ENCODE data around the gene NBPF26. TPM values are rescaled to one million over a fixed set of nuclear protein-coding genes. Genes with fewer than 3 reads are reported as not detected.
"Not testable (repeated sequence)": the region's sequence is repeated elsewhere in the genome, so short reads cannot be mapped to it uniquely, and the experiment has no call there.

Gene NBPF26
- total RNA-seq: 0.36 TPM
- long read RNA-seq: 0 reads

DNA sequence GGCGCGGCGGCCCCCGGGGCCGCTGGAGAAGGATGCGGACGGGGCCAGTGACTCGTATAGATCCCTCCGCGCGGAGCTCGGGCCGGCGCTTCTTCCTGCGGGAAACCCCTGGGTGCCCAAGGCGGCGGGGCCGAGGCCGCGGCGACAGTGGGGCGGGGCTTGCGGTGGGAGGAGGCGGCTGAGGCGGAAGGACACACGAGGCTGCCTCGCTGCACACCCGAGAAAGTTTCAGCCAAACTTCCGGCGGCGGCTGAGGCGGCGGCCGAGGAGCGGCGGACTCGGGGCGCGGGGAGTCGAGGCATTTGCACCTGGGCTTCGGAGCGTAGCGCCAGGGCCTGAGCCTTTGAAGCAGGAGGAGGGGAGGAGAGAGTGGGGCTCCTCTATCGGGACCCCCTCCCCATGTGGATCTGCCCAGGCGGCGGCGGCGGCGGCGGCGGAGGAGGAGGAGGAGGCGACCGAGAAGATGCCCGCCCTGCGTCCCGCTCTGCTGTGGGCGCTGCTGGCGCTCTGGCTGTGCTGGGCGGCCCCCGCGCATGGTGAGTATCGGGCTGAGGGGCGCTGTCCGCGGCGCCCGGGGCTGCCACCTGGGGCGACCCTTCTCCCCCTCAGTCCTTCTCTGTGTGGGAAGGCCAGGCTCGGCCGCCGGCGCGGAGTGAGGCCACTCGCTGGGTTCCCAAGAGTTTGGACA lies at the start of gene NBPF26:
Gene NBPF26, plus strand, starts transcription at position 231 of the 688 bp plus-strand sequence.
- H3K27me3 ChIP-seq (ENCODE audit: low read depth); intact Hi-C loops (cut with micrococcal nuclease): not testable (repeated sequence)

DNA sequence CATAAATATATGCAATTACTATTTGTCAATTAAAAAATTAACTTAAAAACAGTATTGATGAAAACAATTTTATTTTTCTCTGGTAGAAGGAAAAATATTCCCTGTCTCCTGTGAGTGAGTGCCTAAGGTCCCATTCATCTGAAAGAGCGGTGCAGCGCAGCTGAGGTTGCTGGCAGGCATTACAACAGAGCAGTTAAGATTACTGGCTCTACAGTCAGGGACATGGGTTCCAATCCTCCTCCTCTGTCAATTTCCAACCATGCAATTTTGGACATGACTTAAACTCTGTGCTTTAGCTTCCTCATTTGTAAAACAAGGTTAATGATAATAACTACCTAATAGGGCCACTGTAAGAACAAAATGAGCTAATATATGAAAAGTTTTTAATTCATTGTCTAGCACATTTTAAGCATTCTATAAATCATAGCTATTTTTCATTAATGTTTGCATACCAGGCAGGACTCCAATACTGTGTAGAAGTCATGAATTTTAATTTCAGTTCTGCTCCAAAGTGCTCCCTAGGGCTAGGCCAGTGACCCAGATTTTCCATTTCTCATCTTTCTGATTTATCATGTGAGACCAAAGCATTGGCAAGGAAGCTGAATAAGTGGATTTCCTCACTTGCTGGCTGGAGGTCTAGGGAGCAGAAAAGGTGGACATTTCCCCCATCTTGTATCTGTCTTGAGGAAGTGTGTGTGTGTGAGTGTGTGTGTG lies 43.5 kb upstream of the NBPF26 start:
- H3K9me3 ChIP-seq (replicated peaks); H3K27me3 ChIP-seq (ENCODE audit: low read depth); H3K36me3 ChIP-seq; intact Hi-C loops (cut with micrococcal nuclease); H3K4me1 ChIP-seq; DNase-seq; H3K4me3 ChIP-seq; H3K27ac ChIP-seq (replicated peaks): not testable (repeated sequence)

More for the DNA sequence above, at the start of gene NBPF26:
- not testable (repeated sequence) for H3K9me3 ChIP-seq (replicated peaks); H3K4me3 ChIP-seq; H3K4me1 ChIP-seq; H3K36me3 ChIP-seq; DNase-seq; H3K27ac ChIP-seq (replicated peaks)

DNA sequence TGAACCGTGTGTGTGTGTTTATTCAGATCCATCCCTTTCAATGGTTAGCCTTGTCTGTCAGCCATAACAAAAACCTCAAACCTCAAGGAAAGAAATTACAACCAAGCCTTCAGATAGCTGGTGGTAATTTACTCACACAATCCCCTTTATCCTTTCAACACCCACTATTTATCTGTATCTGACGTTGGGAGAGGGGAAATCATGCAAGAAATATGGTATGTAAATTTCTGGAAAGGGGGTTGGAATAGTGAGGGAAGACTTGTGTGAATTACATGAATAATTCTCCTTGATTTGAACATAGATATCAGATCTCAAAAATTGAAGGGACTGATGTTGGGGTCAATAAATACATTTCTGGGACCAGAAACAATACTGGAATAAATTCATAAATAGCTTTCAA lies 42.8 kb upstream of the NBPF26 start:
- H3K36me3 ChIP-seq; H3K4me1 ChIP-seq; intact Hi-C loops (cut with micrococcal nuclease); H3K4me3 ChIP-seq; H3K27me3 ChIP-seq (ENCODE audit: low read depth); DNase-seq; H3K27ac ChIP-seq (replicated peaks); H3K9me3 ChIP-seq (replicated peaks): not testable (repeated sequence)

DNA sequence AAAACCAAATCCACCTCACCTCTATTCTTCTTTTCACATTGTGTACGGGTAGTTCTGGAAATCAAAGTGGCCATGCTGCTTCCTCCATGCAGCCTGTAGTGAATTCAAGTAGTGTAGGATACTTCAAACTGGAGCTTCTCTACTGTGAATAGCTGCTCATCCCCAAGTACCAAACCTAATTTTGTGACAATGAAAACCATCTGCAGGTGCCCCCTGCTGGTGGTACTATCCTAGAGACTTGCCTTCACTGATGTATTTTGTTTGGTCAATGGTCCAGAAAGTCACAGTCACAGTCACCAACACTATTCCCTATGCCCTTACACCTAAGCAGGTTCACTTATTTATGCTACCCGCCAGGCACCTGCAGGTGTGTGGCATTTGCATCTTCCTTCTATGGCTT lies 39.3 kb upstream of the NBPF26 start:
- H3K4me1 ChIP-seq; H3K4me3 ChIP-seq; H3K9me3 ChIP-seq (replicated peaks); DNase-seq; H3K27ac ChIP-seq (replicated peaks); H3K36me3 ChIP-seq; H3K27me3 ChIP-seq (ENCODE audit: low read depth); intact Hi-C loops (cut with micrococcal nuclease): not testable (repeated sequence)

DNA sequence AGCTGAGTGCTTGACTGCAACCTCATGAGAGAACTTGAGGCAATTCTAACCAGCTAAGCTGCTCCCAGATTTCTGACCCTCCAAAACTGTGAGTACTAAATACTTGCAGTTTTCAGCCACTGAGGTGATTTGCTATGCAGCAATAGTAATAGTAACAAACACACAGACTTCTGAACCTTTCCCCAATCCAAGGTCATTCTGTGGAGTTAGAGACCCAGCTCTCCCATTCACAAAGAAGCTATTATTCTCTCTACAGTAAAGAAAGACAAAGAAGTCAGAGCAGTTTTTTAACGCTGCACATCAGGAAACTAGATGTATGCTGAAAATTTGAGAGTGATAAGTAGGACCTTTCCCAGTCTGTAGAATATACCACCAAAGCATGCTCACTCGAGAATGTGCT lies 38.1 kb upstream of the NBPF26 start:
- H3K4me1 ChIP-seq; H3K4me3 ChIP-seq; DNase-seq; H3K27ac ChIP-seq (replicated peaks); H3K9me3 ChIP-seq (replicated peaks); H3K36me3 ChIP-seq; H3K27me3 ChIP-seq (ENCODE audit: low read depth); intact Hi-C loops (cut with micrococcal nuclease): not testable (repeated sequence)

DNA sequence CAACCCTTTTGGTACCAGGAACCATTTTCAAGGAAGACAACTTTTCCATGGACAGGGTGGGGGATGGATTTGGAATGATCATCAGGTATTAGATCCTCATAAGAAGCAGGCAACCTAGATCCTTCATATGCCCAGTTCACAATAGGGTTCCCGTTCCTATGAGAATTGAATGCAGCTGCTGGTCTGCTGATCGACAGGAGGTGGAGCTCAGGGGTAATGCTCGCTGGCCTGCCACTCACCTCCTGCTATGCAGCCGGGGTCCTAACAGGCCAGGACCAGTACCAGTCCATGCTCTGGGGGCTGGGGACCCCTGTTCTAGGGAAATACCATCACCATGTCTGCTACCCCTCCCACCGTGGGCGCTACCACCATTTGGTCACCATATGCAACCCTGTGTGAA lies 36.5 kb upstream of the NBPF26 start:
- H3K4me1 ChIP-seq; DNase-seq; intact Hi-C loops (cut with micrococcal nuclease): not testable (repeated sequence)

DNA sequence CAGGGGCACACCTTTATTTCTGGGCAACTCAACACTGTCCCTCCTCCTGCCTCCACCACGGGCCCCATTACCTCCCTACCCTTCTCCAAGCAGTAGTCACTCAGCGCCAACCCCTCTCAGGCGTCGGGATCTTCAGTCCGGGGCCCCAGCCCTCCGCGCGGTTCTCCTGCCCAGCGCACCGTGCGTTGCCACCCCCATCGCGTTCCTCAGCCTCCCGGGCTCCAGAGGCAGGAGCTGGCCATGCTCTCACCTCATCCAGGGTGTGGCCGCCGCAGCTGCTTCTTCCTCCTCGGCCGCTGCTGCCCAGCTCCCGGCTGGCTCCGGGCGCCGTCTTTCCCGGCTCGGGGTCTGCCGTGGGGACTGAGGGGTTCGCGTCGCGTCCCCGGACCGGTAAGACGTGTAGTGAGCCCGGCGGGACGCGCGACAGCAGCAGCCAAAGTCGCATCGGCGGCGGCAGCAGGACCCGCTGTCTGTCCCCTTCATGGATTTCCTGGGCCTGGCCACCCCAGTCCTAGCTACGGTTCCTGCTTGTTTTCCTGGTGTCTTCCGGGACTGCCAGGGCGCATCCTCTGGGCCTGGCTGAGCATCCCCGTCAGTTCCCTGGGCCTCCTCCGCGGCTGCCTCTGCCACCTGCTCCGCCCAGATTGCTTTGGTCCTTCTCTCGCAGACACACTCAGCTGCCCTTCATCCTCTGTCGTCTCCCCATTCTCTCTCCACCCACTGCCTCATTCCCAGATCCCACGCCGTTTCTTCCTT lies 22.8 kb upstream of the NBPF26 start:
- H3K9me3 ChIP-seq (replicated peaks); H3K4me1 ChIP-seq; DNase-seq; intact Hi-C loops (cut with micrococcal nuclease); H3K36me3 ChIP-seq; H3K27ac ChIP-seq (replicated peaks); H3K27me3 ChIP-seq (ENCODE audit: low read depth); H3K4me3 ChIP-seq: not testable (repeated sequence)

More for the DNA sequence above, 36.5 kb upstream of the NBPF26 start:
- not testable (repeated sequence) for H3K36me3 ChIP-seq; H3K27me3 ChIP-seq (ENCODE audit: low read depth); H3K9me3 ChIP-seq (replicated peaks); H3K27ac ChIP-seq (replicated peaks); H3K4me3 ChIP-seq

DNA sequence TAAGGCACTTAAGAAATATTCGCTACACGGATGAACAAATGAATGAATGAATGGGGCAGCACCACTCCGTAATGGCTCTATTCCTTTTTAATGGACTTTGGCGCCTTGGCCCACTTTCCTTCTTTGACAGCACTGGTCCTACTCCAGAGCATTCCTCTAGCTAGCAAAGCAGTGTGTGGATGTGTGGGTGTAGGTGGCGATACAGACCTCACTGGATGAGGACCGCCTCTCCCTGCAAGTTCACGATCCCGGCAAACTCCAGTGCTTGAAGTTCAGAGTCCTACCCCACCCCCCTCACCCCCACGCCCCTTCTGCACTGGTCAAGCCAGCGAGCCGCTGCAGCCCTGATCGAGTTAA lies 409 bp upstream of the NBPF26 start:
- H3K36me3 ChIP-seq; H3K9me3 ChIP-seq (replicated peaks); H3K4me3 ChIP-seq; H3K27me3 ChIP-seq (ENCODE audit: low read depth); DNase-seq; H3K27ac ChIP-seq (replicated peaks); intact Hi-C loops (cut with micrococcal nuclease); H3K4me1 ChIP-seq: not testable (repeated sequence)

DNA sequence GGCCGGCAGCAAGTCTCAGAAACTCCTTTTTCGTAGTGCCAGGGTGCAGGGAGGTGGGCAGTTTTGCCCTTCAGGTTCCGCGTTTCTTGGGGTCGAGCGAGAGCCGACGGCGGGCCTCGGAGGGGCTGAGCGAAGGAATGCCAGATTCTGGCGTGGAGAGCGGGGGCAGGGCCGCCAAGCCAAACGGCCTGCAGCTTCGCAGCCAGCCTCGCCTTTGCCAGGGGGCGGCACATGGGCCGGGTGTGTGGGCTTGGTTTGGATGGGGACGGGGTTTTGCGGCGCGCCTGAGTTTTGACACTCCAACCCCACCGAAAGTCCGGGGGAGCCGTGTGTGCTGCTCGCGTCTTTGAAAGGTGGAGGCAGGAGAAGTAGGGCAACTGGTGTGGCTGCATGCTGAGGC lies 762 bp downstream of the NBPF26 start:
- H3K27ac ChIP-seq (replicated peaks); H3K4me3 ChIP-seq; DNase-seq; H3K4me1 ChIP-seq; intact Hi-C loops (cut with micrococcal nuclease); H3K36me3 ChIP-seq; H3K9me3 ChIP-seq (replicated peaks); H3K27me3 ChIP-seq (ENCODE audit: low read depth): not testable (repeated sequence)

DNA sequence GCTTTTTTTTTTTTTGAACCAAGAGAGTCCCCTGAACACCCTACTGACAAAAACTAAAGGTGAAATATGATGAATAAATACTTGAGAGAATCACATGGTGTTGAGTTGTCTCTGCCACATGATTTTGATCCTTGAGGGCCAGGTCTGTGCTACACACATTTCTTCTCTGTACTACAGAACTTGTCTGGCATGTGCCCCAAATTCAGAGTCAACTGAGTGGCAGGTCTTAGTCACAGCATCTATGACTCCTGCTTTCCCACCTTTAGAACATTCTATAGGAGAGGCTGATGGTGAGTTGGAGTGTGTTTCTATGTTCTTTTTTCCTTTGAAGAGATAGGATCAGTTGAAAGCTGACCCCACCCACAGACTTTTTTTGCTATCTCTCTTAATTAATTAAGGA lies 5.1 kb downstream of the NBPF26 start:
- H3K27me3 ChIP-seq (ENCODE audit: low read depth); DNase-seq; H3K4me1 ChIP-seq; H3K36me3 ChIP-seq; H3K27ac ChIP-seq (replicated peaks); intact Hi-C loops (cut with micrococcal nuclease); H3K9me3 ChIP-seq (replicated peaks); H3K4me3 ChIP-seq: not testable (repeated sequence)

DNA sequence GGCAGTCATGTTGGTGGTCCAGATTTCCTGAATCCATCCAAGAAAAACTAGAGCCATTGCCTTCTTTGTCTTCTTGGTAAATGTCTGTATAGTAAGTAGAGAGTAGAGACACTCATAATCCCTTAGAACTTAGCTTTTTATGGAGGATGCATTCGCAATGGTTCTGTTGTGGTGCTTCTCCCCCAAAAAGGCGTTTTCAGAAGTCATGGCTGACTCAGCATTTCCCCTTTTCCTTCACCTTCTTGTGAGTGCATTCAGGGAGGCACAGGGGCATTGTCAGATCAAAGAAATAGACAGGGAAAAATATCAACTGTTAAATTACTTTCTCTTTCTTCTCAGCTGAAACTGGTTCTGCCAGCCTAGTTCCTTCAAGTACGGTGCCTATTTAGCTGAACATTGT lies 45.3 kb downstream of the NBPF26 start:
- H3K36me3 ChIP-seq; H3K4me3 ChIP-seq; intact Hi-C loops (cut with micrococcal nuclease); DNase-seq; H3K27me3 ChIP-seq (ENCODE audit: low read depth); H3K4me1 ChIP-seq; H3K27ac ChIP-seq (replicated peaks); H3K9me3 ChIP-seq (replicated peaks): not testable (repeated sequence)

DNA sequence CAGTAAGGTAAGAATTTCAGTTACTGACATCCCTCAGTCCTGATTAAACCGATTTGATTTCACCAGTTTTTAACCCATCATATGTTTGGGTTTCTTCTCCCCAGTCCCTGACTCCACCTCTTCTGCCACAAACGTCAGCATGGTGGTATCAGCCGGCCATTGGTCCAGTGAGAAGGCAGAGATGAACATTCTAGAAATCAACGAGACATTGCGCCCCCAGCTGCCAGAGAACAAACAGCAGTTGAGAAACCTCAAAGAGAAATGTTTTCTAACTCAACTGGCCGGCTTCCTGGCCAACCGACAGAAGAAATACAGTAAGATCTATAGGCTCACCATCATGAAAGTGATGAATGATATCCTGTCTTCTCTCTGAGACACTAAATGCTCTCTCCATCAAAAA lies 81.7 kb downstream of the NBPF26 start:
- H3K27ac ChIP-seq (replicated peaks); H3K4me1 ChIP-seq; H3K27me3 ChIP-seq (ENCODE audit: low read depth); intact Hi-C loops (cut with micrococcal nuclease); DNase-seq; H3K4me3 ChIP-seq; H3K9me3 ChIP-seq (replicated peaks); H3K36me3 ChIP-seq: not testable (repeated sequence)

DNA sequence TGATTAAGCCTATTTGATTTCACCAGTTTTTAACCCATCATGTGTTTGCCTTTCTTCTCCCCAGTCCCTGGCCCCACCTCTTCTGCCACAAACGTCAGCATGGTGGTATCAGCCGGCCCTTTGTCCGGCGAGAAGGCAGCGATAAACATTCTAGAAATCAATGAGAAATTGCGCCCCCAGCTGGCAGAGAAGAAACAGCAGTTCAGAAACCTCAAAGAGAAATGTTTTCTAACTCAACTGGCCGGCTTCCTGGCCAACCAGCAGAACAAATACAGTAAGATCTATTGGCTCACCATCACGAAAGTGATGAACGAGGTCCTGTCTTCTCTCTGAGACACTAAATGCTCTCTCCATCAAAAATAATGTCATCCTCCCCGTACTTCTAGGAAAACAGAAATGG lies 88.1 kb downstream of the NBPF26 start:
- DNase-seq; H3K4me3 ChIP-seq; H3K27ac ChIP-seq (replicated peaks); H3K36me3 ChIP-seq; intact Hi-C loops (cut with micrococcal nuclease); H3K27me3 ChIP-seq (ENCODE audit: low read depth); H3K9me3 ChIP-seq (replicated peaks); H3K4me1 ChIP-seq: not testable (repeated sequence)

DNA sequence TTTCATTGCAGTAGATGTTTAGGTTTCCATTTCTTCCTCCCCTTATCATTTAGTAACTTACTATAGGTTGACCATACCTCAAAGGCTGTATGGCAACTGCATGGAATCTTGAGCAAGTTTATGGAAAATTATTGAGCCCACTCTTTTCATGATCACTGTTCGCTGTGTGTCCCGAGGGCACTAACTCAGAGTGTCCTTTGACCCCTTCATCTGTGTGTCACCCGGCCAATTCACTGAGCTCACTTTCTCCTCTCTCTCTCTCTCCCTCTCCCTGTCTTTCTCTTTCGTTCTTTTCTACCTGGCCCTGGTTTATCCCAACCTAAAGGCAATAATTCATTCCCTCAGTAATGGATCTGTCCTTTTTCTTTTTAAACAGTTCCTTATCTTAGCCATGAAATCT lies 101.3 kb downstream of the NBPF26 start:
- H3K4me3 ChIP-seq; H3K4me1 ChIP-seq; H3K27me3 ChIP-seq (ENCODE audit: low read depth); H3K9me3 ChIP-seq (replicated peaks); DNase-seq; H3K27ac ChIP-seq (replicated peaks); intact Hi-C loops (cut with micrococcal nuclease); H3K36me3 ChIP-seq: not testable (repeated sequence)
